ENCODE data around the gene EPHB2. TPM values are rescaled to one million over a fixed set of nuclear protein-coding genes. Genes with fewer than 3 reads are reported as not detected.
A peak's percentile ranks its signal among the peaks of the same experiment; 100 is the strongest.

The EPHB2 gene
- total and polyA plus RNA-seq, 2 experiments from 2014 or later: 1.0 to 5.1 TPM

DNA sequence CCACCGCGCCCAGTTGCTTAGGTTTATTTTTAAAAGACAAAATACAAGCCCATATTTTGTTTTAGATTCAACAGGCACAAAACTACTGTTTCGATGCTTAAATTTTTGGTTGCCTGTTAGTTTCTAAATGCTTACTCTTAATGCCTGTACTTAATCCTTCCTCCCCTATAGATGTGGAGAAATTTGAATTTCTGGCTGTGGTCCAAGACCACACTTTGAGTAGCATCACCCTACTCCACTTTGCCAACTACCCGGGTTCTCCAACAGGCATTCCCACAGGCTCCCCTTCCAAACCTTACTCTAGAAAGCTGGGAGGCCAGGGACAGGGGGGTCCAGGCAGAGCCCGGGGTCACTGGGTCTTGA, 242.0 kb downstream of the EPHB2 start:
- Histone ChIP-seq H2AFZ (no peak overlapping the region), H3K27ac (no peak overlapping the region), H3K36me3 (ENCODE audit: low read depth) (no peaks in the 10 kb centered on the region), H3K9me3 (ENCODE audit: low read depth) (no peaks in the 10 kb centered on the region), H3K4me2 (ENCODE audit: unreplicated experiment) (no peak overlapping the region), H3K9me2 (ENCODE audit: insufficient read depth) (no peaks in the 10 kb centered on the region), H3F3A (ENCODE audit: insufficient read depth) (no peaks in the 10 kb centered on the region), H3K79me2 (ENCODE audit: insufficient read depth) (no peaks in the 10 kb centered on the region), H3K4me3 (no peak overlapping the region), H4K20me1 (ENCODE audit: insufficient read depth) (no peaks in the 10 kb centered on the region), H3K9ac (no peak overlapping the region), H3K4me1 (ENCODE audit: insufficient read depth) (no peaks in the 10 kb centered on the region), H3K27me3 (replicated peaks; ENCODE audit: insufficient read depth) (peaks cover 70% of the 10 kb centered on the region)
- in situ Hi-C loops (cut with MboI): no loop called here
- WGBS, 2 experiments (ENCODE audit: low coverage in 1 of 2, low lambda C conversion rate in 2 of 2, missing lambda C conversion rate in 2 of 2): 76 to 79% methylated on average over 5 of the region's 5 CpGs
- no peak for DNase-seq
- TF ChIP-seq EZH2phosphoT487 (IDR thresholded peaks at IDR 0.05; ENCODE audit: insufficient read depth, low read depth) (no peak), EZH2 (IDR thresholded peaks at IDR 0.05; ENCODE audit: insufficient read depth, poor library complexity, severe bottlenecking) (no peak)

DNA sequence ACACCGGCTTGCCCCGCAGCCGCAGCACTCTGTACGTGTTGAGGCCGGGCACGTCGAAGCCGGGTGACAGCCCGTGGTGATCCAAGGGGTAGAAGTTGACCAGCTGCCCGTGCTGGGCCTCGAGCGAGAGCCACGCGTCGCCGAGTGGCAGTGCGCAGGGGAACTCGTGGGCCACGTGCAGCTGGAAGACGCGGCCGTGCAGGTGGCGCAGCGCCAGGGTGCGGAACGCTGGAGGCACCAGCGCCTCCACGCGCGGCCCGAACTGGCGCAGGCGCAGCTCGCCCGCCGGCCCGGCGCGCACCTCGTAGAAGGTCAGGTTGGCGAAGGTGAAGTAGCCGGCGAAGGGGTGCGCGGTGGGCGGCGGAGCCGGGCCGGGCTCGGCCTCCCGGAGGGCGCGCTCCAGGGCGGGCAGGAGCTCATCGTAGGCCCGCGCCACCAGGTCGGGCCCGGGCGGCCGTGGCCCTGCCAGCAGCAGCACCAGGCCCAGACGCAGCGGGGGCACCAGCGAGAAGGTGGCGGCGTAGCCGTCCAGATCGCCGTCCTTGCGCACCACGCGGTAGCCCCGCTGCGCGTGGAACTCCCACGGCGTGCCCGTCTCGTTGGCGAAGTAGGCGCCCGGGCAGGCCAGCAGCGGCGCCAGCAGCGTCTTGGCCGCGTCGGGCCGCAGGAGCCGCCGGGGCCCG, 242.6 kb downstream of the EPHB2 start:
- Histone ChIP-seq H3K27me3 (replicated peaks; ENCODE audit: insufficient read depth) (peaks cover 65% of the 10 kb centered on the region), H2AFZ (no peak overlapping the region), H4K20me1 (ENCODE audit: insufficient read depth) (no peaks in the 10 kb centered on the region), H3K36me3 (ENCODE audit: low read depth) (no peaks in the 10 kb centered on the region), H3F3A (ENCODE audit: insufficient read depth) (no peaks in the 10 kb centered on the region), H3K79me2 (ENCODE audit: insufficient read depth) (no peaks in the 10 kb centered on the region), H3K4me2 (ENCODE audit: unreplicated experiment) (no peak overlapping the region), H3K9me2 (ENCODE audit: insufficient read depth) (no peaks in the 10 kb centered on the region), H3K27ac (no peak overlapping the region), H3K4me3 (no peak overlapping the region), H3K4me1 (ENCODE audit: insufficient read depth) (no peaks in the 10 kb centered on the region), H3K9ac (no peak overlapping the region), H3K9me3 (ENCODE audit: low read depth) (no peaks in the 10 kb centered on the region)
- DNase-seq: peak; percentile 18
- TF ChIP-seq EZH2phosphoT487 (IDR thresholded peaks at IDR 0.05; ENCODE audit: insufficient read depth, low read depth) (no peak), EZH2 (IDR thresholded peaks at IDR 0.05; ENCODE audit: insufficient read depth, poor library complexity, severe bottlenecking) (no peak)
- in situ Hi-C loops (cut with MboI): no loop called here
- WGBS, 2 experiments (ENCODE audit: low coverage in 1 of 2, low lambda C conversion rate in 2 of 2, missing lambda C conversion rate in 2 of 2): 9 to 10% methylated on average over 55 to 61 of the region's 92 CpGs

DNA sequence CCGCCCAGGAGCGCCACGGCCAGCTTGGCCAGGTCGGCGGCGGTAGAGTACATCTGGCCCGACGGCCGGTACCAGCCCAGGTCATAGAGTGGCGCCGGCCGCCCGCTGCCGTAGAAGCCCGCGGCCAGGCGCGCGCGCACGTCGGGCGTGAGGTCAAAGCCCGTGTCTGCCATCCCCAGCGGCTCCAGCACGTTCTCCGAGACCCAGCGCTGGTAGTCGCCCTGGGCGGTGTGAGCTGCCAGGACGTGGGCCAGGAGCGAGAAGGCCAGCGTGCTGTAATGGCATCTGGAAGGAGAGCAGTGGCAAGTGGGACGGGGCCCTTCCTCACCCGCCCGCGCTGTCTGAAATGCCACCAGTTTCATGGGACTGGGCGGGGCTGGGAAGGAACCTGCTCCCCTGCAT, 243.1 kb downstream of the EPHB2 start:
- Histone ChIP-seq H3K4me2 (ENCODE audit: unreplicated experiment) (no peak overlapping the region), H2AFZ (no peak overlapping the region), H3K9me2 (ENCODE audit: insufficient read depth) (no peaks in the 10 kb centered on the region), H3K36me3 (ENCODE audit: low read depth) (no peaks in the 10 kb centered on the region), H3F3A (ENCODE audit: insufficient read depth) (no peaks in the 10 kb centered on the region), H3K27me3 (replicated peaks; ENCODE audit: insufficient read depth) (peaks cover 59% of the 10 kb centered on the region), H4K20me1 (ENCODE audit: insufficient read depth) (no peaks in the 10 kb centered on the region), H3K4me1 (ENCODE audit: insufficient read depth) (no peaks in the 10 kb centered on the region), H3K27ac (no peak overlapping the region), H3K9me3 (ENCODE audit: low read depth) (no peaks in the 10 kb centered on the region), H3K4me3 (no peak overlapping the region), H3K9ac (no peak overlapping the region), H3K79me2 (ENCODE audit: insufficient read depth) (no peaks in the 10 kb centered on the region)
- 13 to 41% methylated on average over 9 to 27 of the region's 38 CpGs for WGBS, 2 experiments (ENCODE audit: low coverage in 1 of 2, low lambda C conversion rate in 2 of 2, missing lambda C conversion rate in 2 of 2)
- TF ChIP-seq EZH2 (IDR thresholded peaks at IDR 0.05; ENCODE audit: insufficient read depth, poor library complexity, severe bottlenecking): no peak
- no peak for TF ChIP-seq EZH2phosphoT487 (IDR thresholded peaks at IDR 0.05; ENCODE audit: insufficient read depth, low read depth)
- no peak for DNase-seq
- in situ Hi-C loops (cut with MboI): no loop called here

DNA sequence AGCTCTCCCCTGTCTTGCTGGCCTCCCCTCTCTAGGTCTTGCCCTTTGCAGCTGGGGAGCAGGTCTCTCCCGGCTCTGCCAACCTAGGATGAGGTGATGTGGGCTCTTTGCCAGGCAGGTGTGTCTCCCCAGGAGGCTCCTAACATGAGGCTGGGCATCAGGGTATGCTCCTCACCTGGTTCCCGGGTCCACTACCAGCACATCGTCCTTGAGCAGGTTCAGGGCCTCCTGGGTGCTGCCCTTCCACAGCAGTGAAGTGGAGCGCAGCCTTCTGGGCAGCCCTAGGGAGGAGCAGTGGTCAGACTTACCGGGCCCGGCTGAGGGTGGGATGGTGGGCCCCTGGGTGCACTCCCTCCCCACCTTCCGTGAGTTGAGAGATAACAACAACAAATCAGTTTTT, 244.5 kb downstream of the EPHB2 start:
- Histone ChIP-seq H3K4me3 (no peak overlapping the region), H3K4me1 (ENCODE audit: insufficient read depth) (no peaks in the 10 kb centered on the region), H3K36me3 (ENCODE audit: low read depth) (no peaks in the 10 kb centered on the region), H3K27ac (no peak overlapping the region), H3K9me2 (ENCODE audit: insufficient read depth) (no peaks in the 10 kb centered on the region), H3K79me2 (ENCODE audit: insufficient read depth) (no peaks in the 10 kb centered on the region), H3F3A (ENCODE audit: insufficient read depth) (no peaks in the 10 kb centered on the region), H3K9me3 (ENCODE audit: low read depth) (no peaks in the 10 kb centered on the region), H2AFZ (no peak overlapping the region), H3K27me3 (replicated peaks; ENCODE audit: insufficient read depth) (peaks cover 49% of the 10 kb centered on the region), H3K4me2 (ENCODE audit: unreplicated experiment) (no peak overlapping the region), H4K20me1 (ENCODE audit: insufficient read depth) (no peaks in the 10 kb centered on the region), H3K9ac (no peak overlapping the region)
- WGBS, 2 experiments (ENCODE audit: low coverage in 1 of 2, low lambda C conversion rate in 2 of 2, missing lambda C conversion rate in 2 of 2): 50 to 68% methylated on average over 5 to 7 of the region's 7 CpGs
- in situ Hi-C loops (cut with MboI): no loop called here
- no peak for TF ChIP-seq EZH2 (IDR thresholded peaks at IDR 0.05; ENCODE audit: insufficient read depth, poor library complexity, severe bottlenecking)
- TF ChIP-seq EZH2phosphoT487 (IDR thresholded peaks at IDR 0.05; ENCODE audit: insufficient read depth, low read depth): no peak
- no peak for DNase-seq

Data from GM23248 (cell line).